LoVo (cell line): ENCODE measurements around the gene RER1.

Experiments used
- DNase-seq: peaks from one replicate; pipeline ENCODE4 v3.0.0-alpha.2; 2016; ENCODE audit warnings: low spot score

RER1 gene

DNA sequence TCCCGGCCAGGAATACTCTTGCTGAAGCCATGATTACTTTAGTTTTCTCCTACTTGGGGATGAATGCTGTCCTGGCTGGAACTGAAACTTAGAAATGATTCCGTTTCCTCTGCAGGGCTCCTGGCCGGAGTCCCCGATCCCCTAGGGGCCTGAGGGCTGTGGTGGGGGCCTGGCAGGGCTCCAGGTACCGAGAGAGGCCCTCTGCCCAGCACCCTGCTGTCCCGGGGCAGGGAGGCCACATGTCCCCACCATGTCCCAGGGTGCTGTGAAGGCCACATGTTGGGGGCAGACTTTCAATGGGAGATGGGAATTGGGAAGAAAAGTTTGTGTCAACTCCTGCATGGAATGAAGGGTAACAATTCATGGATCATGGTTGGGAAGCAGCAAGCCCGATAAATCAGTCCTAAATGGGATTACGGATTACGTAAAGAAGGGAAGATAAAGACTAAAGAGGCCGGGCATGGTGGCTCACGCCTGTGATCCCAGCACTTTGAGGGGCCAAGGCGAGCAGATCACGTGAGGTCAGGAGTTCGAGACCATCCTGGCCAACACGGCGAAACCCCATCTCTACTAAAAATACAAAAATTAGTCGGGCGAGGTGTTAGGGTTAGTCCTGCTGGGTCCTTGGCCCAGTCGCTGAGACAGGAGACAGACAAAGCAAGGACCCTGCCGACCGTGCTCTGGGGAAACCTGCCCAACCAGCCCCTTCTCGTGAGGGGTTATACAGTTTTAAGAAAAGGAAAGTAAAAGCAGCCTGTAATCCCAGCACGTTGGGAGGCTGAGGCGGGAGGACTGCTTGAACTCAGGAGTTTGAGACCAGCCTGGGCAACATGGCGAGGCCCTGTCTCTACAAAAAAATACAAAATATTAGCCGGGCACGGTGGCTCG lies 37.8 kb upstream of the RER1 start:
- DNase-seq: no peak

DNA sequence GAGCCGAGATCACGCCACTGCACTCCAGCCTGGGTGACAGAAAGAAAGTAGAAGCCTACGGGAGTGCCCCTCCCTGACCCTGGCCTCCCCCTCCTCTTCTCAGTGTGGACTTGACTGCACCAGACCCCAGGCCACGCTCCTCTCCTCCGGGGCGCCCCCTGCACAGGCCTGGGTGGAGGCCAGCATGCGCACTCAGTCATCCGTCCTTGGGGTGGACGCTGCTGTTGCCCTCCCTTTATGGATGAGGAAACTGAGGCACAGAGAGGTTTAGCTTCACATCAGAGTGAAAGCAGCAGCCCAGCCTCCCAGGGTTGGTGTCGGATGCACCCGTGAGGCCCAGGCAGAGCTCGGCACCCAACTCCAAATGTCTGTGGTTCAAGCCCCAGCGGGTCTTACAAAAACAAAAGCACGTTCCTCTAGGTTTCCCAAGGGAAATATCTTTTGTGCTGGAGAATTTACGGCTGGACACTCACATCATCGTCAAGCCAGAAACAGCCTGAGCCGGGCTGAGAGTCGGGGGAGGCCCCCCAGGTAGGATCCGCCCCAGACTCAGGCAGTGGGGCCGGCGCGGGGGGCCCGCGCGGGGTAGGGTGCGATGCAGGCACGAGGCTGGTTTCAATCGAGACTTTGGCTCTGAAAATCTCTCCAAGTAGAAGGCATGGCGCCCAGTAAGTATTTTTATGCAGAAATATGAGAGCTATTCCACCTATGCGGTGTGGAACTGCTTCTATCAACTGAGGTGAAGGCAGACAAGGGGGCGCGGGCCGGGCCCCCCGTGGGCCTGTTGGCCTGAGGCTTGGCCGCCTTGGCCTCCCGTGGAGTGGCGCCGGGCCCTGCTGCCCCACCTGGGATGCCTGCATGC lies 36.9 kb upstream of the RER1 start:
- DNase-seq: no peak

DNA sequence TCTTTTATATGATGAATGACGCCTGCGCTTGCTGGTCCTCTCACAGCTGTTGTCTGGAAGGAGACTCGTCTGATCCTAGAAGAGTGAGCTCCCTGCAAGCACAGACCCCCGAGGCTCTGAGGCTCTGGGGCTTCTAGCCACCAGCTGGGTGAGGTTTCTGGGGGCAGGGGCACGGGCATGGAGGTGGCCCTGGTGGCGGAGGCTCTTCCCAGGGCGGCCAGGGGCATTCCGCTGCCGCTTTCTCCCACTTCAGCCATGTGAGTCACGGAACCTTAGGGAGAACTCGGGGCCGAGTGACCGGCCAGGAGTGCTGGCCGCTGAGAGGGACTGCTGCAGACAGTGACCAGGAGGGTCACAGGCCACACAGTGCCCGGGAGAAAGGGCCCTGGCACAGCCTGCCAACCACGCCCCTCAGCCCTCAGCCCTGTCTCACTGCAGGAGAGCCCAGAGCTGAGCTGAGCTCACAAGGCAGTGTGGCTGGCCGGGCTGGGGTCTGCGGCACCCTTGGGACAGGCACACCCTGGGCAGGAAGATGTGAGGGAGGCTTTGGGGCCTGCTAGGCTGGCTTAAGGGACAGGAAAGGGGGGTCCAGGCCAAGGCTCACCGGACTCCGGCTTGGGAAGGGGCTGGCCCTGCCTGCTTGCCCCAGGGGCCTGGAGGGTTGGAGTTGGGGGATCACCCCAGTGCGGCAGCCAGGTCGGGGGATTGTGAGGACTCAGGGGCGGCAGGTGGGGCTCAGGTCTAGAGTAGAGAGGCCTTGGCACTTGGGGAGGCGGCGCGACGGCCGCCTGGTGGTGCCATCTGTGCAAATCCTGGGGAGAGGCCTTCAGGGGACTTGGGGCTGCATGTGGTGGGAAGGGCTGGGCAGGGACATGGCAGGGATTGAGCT lies 36.0 kb upstream of the RER1 start:
- no peak for DNase-seq

DNA sequence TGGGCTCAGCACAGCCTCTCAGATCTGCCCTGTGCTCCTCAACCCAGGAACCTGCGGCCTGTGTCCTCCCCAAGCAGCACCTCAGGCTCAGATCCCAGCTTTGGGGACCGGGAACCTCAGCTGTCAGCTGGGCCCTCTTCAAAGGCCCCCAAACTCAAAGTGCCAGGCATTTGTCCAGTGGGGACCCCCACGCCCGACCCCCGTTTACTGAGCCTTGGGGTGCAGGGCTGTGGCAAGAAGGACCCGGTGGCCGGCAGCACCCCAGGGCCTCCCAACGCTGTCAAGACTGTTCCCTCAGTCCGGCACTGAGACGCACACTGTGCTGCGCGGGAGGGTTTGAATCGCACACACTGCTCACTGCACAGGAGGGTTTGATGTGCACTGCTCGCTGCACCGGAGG lies 35.2 kb upstream of the RER1 start:
- no peak for DNase-seq

DNA sequence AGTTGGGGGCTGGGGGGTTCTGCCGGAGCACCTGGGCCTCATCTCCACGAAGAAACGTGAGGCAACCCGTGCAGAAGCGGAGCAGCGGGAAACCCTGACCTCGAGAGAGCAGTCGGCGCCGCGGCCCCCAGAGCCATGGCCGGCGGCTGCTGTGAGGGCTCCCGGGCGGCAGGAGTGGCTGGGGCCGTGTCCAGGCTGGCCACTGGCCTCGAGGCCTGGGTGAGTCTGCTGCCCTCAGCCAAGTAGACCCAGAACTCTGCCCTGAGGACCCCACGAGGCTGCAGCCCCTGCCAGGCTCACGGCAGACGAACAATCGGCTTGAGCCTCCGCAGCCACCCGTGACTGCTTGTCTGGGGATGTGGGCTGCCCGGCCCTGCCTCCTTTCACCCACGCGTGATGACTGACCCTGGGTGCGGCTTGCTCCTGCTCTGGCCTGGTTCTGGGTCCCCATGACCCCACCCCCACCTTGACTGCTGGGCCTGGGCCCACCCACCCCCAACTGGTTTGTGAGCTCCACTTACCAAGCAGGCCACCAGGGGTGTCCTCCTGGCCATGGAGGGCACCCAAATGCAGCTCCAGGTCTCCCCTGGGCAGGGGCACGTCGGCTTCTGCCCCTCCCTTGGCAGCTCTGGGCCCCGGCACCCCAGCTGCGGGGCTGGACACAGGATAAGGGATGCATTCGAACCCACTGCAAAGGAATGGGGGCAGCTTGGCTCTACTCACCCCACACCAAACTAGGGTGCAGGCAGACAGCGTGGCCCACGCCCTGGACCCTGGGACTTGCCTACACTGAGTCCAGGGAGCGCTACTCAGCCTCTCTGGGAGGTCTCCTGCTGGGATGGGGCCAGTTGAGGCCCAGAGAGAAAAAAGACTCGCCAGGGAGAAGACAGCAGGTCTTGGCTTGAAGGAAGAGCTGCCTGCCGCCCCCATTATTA lies 34.5 kb upstream of the RER1 start:
- DNase-seq: no peak

DNA sequence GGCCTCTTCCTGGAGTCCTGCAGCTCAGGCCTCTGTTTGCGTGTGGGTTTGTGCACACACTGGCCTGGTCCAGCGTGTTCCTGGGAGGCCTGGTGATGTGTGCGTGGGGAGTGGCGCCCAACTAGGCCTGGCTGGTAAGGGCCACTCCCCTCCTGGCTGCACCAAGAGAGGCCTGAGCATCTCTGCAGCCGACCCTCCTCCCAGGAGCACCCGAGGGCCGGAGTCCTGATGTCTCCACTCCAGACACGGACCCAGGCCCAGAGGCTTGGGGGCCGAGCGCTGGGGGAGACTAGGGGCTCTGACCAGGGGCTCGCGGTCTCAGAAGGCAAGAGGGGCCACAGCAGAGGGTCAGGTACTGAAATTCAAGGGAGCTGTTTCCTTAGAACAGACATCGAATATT lies 33.6 kb upstream of the RER1 start:
- no peak for DNase-seq

DNA sequence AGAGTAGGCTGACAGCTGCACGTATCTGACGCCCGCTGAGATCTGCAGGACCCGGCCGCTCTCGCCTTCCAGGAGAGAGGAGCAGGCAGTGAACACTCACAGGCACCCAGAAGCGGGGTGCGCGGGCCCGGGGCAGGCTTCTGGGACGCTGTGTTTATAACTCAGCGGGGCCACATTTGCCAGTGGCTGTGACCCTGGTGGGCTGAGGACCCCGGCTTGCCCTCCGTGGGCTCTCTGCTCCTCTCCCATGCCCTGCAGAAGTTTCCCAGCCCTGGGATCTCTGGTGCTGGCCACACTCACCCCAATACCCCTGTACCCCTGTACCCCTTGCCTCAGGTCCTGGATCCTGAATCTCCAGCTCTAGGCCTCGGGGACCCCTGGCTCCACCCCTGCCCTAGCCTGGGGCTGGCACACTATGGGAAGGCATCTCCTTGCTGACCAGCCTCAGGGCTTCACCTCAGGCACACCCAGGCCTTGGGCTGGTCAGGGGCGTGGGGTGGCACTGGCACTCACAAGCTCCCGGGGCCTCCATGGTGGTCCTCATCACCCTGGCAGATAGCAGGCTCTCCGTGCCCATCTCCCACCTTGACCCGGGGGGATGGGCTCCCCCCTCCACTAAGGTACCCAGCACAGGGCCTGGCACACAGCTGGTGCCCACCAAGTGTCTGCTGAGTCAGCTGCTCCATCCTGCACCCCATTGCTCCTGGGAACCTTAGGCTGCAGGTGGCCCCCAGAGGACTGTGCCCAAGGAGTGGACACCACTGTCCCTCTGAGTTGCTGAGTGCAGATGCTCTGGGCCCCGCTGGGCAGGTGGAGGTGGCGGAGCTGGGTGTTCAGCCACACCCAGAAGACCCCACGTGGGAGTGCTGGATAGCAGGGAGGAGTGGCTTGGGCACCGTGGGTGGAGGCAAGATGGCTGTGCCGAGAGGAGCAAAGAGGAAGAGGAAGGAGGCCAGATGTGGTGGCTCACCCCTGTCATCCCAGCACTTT lies 32.7 kb upstream of the RER1 start:
- no peak for DNase-seq

DNA sequence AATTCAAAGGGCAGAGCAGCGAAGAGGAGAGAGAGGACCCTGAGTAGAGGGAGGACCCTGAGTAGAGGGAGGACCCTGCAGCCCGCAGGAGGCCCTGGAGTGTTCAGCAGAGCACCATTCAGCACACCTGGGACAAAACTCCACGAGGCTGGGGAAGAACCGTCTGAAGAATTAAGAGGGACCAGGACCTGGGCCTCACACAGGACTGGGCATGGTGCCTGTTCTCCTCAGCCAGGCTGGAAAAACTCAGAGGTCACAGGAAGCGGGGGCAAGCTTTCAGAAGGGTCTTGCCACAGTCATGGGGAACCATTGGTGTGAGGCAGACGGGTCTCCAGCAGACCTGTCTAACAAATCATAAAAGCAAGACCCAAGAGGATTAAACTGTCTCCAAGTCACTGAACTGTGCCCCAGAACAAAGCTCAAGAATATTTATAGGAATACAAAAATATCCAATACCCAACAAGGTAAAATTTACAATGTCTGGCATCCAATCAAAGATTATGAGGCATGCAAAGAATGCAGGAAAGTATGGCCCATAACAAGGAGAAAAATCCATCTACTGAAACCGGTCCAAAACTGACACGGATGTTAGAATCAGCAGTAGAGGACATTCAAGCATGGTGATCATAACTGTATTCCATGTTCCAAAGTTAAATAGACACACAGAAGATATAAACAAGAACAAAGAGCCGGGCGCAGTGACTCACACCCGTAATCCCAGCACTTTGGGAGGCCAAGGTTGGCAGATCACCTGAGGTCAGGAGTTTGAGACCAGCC lies 30.9 kb upstream of the RER1 start:
- no peak for DNase-seq

DNA sequence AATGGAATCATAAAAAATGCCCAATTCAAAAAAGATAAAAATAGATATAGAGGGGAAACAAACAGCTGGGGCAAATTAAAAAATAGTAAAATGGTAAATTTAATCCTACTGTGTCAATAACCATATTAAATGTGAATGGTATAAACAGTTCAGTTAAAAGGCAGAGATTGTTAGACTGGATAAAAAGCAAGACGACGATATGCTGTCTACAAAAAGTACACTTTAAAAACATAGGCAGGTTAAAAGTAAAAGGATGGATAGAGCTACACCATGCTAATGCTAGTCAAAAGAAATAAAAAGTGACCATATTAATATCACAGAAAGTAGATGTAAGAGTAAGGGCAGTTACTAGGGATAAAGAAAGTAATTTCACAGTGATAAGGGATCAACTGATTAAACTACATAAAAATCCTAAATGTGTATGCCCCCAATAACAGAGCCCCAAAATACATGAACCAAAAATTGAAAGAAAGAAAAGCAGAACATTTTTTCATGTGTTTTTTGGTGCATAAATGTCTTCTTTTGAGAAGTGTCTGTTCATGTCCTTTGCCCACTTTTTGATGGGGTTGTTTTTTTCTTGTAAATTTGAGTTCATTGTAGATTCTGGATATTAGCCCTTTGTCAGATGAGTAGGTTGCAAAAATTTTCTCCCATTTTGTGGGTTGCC lies 27.7 kb upstream of the RER1 start:
- no peak for DNase-seq

DNA sequence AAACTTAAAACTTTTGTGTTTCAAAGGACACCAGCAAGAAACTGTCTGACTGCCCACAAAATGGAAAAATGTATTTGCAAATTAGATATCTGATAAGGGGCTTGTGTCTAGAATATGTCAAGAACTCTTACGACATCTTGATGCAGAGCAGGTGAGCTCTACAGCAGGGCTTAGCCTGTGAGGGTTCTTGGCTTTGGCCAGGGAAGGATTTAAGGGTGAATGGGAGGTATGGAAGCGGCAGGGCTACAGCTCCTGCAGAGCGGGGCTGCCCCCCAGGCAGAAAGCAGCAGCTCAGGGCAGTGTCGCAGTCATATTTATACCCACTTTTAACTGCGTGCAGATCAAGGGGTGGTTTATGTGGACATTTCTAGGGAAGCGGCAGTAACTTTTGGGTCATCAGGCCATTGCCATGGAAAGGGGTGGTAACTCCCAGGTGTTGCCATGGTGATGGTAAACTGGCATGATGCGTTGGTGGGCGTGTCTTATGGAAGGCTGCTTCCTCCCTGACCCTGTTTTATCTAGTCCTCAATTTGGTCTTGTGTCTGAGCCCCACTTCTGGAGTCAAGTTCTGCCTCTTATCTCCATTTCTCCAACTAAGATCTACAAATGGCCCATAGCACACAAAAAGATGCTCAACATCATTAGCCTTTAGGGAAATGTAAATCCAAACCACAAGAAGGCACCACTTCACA lies 23.4 kb upstream of the RER1 start:
- no peak for DNase-seq

DNA sequence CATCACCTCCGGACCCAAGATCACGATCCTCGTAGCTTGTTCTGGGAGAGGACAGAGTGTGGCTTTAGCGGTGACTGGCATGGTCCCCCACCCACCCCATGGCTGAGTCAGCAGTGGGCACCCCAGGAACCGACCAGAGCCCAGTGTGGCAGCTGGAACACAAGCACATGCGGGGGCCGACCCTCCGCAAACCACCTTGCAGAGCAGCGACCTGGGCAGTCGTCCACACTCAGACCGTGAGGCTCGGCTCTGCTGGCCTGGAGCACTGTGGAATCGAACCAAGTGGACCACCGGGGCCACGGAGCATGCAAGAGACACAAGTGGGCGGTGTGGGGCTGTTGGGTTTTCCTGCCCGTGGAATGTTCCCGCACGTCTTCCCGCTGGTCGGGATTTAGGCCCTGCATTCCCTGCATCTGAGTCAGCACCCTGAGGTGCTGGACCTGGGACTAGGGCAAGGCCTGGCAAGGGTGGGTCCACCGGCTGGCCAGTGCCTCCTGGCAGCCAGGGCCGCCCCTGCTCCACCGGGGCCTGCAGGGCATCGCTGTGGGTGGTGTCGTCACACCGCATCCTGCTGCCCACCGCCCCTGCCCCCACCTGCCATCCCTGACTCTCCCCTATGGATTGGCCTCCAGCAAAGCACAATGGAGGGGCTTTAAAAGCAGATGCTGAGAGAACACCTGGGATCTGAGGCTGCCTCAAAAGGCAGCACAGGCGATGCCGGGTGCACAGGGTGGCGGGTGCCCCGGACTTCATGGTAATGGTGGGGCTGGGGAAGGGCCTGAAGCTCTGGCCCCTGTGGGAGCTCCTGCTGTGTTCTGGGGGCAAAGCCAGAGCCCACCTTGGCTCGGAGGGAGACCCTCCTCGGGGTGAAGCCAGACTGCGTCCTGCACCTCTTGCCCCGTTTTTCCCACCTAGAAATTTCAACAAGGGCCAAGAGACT lies 18.8 kb upstream of the RER1 start:
- no peak for DNase-seq

DNA sequence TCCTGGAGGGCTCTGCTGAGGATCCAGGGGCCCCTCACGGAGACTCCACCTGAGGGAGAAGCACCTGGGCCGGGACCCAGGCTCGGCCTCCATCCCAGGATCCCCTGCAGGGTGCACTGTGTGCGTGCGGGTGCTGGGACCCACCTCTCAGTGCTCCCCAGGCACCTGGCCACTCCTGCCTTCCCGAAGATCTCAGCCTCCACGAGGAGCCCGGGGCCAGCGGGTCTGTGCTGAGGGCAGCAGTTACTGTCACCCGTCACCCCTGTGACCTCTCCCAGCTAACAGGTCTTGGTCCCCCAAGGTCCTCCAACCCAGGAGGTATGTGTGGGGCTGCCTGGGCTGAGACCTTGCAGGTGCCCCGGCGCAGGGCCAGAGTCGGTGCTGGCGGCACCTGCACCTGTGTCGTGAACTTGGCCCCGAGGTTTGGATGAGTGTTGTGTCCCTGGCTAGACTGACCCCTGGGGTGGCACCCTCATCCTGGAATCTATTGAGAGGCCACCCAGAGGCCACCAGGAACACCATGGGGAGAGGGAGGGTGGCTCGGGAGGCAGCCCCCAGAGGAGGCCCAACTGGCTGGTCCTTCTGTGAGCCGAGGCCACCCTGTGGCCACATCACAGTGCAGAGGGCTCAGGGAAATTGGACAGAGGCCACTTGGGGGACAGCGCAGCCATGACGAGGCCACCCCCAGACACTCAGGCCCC lies 17.9 kb upstream of the RER1 start:
- DNase-seq: no peak

DNA sequence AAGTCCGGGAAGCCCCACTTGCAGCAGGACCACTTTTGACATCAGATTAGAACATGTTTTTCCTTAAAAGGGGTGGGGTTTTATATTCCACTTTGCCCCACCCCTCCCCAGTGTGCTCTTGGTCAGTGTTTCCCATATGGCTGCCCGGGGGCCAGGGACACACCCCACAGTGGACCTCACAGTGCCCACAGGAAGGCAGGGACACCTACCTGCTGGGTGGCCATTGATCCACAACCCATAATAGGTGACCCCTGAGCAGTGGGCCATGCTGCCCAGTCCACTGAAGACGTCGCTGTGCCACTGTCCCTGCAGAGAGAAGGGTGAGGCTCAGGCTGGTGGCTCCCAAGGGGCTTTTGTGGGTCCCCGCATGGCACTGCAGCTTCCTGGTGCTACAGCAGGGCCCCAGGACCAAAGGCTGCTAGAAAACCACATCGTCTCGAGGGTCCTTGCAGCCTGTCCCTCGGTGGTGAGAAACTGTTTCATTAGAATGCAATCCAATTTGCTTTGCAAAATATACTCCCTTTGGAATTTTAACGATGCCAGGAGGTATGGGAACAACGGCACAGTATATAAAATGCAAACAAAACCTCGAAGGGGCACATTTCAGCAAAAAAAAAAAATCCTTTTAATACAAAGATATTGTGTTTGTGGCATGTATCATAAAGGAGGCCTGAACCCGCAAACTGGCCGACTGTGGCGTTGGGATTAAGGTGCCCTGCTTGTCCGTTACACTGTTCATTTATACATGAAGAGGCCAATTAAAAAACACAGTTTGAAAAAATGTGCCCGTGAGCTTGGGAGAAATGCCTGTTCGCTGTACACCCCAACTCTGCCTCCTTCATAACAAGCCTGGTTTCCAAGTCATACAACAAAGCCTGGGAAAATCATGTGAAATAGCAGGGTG lies 17.1 kb upstream of the RER1 start:
- no peak for DNase-seq

DNA sequence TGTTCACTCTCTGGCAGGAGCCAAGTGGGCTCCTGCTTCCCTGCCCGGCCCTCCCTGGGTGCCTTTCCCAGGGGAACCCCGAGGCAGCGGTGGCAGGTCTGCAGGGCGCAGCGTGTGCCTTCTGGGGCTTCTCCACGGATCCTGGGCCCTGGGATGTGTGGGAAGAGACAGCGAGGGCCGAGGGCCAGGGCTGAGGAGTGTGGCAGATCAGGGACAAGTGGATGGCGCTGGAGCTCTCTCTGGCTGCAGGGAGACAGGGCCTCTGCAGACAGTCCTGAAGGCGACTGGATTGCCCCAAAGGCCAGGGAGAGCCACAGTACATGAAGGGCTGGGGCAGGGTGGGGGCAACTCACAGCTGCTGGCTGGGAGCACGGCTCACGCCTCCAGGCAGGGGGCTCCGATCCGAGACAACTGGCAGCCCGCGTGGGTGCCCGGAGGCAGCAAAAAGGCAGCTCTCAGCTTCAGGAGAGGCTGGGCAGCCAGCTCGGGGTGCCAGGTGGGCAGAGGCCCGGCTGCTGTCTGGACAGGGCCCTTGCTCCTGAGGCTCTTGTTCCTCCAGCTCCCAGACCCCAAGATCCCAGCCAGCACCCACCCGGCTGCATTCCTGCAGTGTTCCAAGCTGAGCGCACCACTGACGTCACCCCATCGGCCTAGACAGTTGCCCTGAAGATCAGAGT lies 16.3 kb upstream of the RER1 start:
- no peak for DNase-seq

DNA sequence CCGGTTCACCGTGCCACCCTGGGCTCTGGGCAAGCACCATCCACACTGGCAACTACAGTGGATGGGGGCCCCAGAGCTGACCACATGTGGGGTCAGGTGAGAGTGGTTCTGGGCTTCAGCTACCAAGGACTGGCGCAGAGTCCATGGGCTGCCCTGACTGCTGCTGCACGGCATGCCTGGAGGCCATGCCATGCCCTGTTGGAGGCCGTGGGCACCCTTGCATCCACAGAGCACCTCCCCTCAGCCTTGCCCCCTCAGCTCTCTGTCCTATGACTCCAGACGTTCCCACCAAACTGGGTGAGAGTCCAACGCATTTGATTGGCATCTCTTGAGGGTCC lies 15.7 kb upstream of the RER1 start:
- no peak for DNase-seq
